NCI-H82 treated with DMSO at 0.1 percent for 48 hours (cell line): ENCODE measurements around the gene AMN.

Experiments used
- DNase-seq: peaks from one replicate; lab custom pipeline; 2025; ENCODE audit not compliant: unreplicated experiment; lab: John Stamatoyannopoulos, UW

AMN gene

GRCh38 chr14:102898776-102899515 is 23.5 kb upstream of the AMN start:
- no peak for DNase-seq

GRCh38 chr14:102899516-102899900 is 23.0 kb upstream of the AMN start:
- DNase-seq = no peak

- DNase-seq = no peak
These were observed 21.6 kb upstream of the AMN start for GRCh38 chr14:102900631-102901571.

GRCh38 chr14:102901633-102902032 is 20.8 kb upstream of the AMN start:
- DNase-seq = no peak

- DNase-seq = no peak
These were observed 20.4 kb upstream of the AMN start for GRCh38 chr14:102902086-102902485.

- no peak for DNase-seq
These were observed 19.8 kb upstream of the AMN start for GRCh38 chr14:102902523-102903247.

GRCh38 chr14:102903248-102903888 is 19.1 kb upstream of the AMN start:
- no peak for DNase-seq

GRCh38 chr14:102903889-102904512 is 18.5 kb upstream of the AMN start:
- no peak for DNase-seq

- DNase-seq = no peak
These were observed 17.1 kb upstream of the AMN start for GRCh38 chr14:102905116-102906108.

GRCh38 chr14:102906616-102907302 is 15.7 kb upstream of the AMN start:
- no peak for DNase-seq

- no peak for DNase-seq
These were observed 15.1 kb upstream of the AMN start for GRCh38 chr14:102907303-102907844.

- DNase-seq = no peak
These were observed 14.3 kb upstream of the AMN start for GRCh38 chr14:102907980-102908730.

GRCh38 chr14:102908766-102909455 is 13.6 kb upstream of the AMN start:
- no peak for DNase-seq

GRCh38 chr14:102909462-102909861 is 13.0 kb upstream of the AMN start:
- no peak for DNase-seq

GRCh38 chr14:102909911-102910310 is 12.6 kb upstream of the AMN start:
- DNase-seq = no peak

- DNase-seq = no peak
These were observed 12.0 kb upstream of the AMN start for GRCh38 chr14:102910442-102910841.

- DNase-seq = no peak
These were observed 10.9 kb upstream of the AMN start for GRCh38 chr14:102911541-102911951.
